Activated CD8-positive, alpha-beta T cell treated with anti-CD3 and anti-CD28 coated beads, Interleukin-2, amount 10 ng/mL, durations not matched to agents 7 days and 5 days (primary cell): ENCODE data around the gene KIAA1217. TPM values are rescaled to one million over a fixed set of nuclear protein-coding genes. Genes with fewer than 3 reads are reported as not detected.

Experiments used
- ATAC-seq: fragments of 150-1000 bp; cut with Tn5 transposase; one replicate; pipeline ENCODE4 v1.10.0; 2021; ENCODE audit warnings: moderate library complexity
- CTCF ChIA-PET: fragments of 350-600 bp; sonication (Branson Sonifier 250); formaldehyde crosslinking; loops from one replicate; lab custom pipeline; 2021; ENCODE audit warnings: antibody characterized with exemption; lab: Charles Lee
- POLR2A ChIA-PET: fragments of 350-600 bp; sonication (Branson Sonifier 250); formaldehyde crosslinking; loops from one replicate; lab custom pipeline; 2021; ENCODE audit warnings: antibody characterized with exemption; lab: Charles Lee
- DNase-seq: peaks from one replicate; pipeline ENCODE4 v3.0.0-alpha.2; 2020
- H3K27ac Mint-ChIP-seq: one replicate; pipeline ENCODE4 v1.8.0; 2021; ENCODE audit warnings: mild to moderate bottlenecking, mixed read lengths
- H3K27me3 Mint-ChIP-seq: one replicate; pipeline ENCODE4 v1.8.0; 2021; ENCODE audit warnings: low read depth, mixed read lengths
- H3K36me3 Mint-ChIP-seq: one replicate; pipeline ENCODE4 v1.8.0; 2021; ENCODE audit warnings: low read depth, mixed read lengths
- H3K4me1 Mint-ChIP-seq: one replicate; pipeline ENCODE4 v1.8.0; 2021; ENCODE audit warnings: low read depth, mixed read lengths
- H3K4me3 Mint-ChIP-seq: one replicate; pipeline ENCODE4 v1.8.0; 2021; ENCODE audit warnings: mild to moderate bottlenecking, mixed read lengths
- H3K9me3 Mint-ChIP-seq: one replicate; pipeline ENCODE4 v1.8.0; 2022; ENCODE audit warnings: mixed read lengths; ENCODE audit not compliant: insufficient read depth
- total RNA-seq, 2 experiments: library from RNA; stranded (reverse); gene quantifications; one replicate each; pipeline ENCODE4 v1.2.3, GENCODE V29; 2021

KIAA1217 gene
- total RNA-seq, 2 experiments from 2014 or later: not detected

GRCh38 chr10:24495666-24496460 lies 286.9 kb downstream of the KIAA1217 start:
- Mint-ChIP-seq H3K27ac (no peak overlapping the region), H3K4me3 (no peak overlapping the region), H3K27me3 (no peaks in the 10 kb centered on the region), H3K4me1 (no peaks in the 10 kb centered on the region), H3K36me3 (no peaks in the 10 kb centered on the region), H3K9me3 (no peaks in the 10 kb centered on the region)
- CTCF ChIA-PET: no interaction called here
- DNase-seq: no peak
- ATAC-seq: no peak
- POLR2A ChIA-PET: no interaction called here

GRCh38 chr10:24496906-24497305 lies 288.0 kb downstream of the KIAA1217 start:
- ChIA-PET POLR2A (no interaction called here), CTCF (no interaction called here)
- Mint-ChIP-seq H3K4me1 (no peaks in the 10 kb centered on the region), H3K27ac (no peak overlapping the region), H3K36me3 (no peaks in the 10 kb centered on the region), H3K27me3 (no peaks in the 10 kb centered on the region), H3K4me3 (no peak overlapping the region), H3K9me3 (no peaks in the 10 kb centered on the region)
- ATAC-seq: no peak
- no peak for DNase-seq

GRCh38 chr10:24501056-24501711 lies 292.2 kb downstream of the KIAA1217 start:
- Mint-ChIP-seq H3K4me3 (no peak overlapping the region), H3K36me3 (no peaks in the 10 kb centered on the region), H3K27ac (no peak overlapping the region), H3K9me3 (no peaks in the 10 kb centered on the region), H3K27me3 (no peaks in the 10 kb centered on the region), H3K4me1 (no peaks in the 10 kb centered on the region)
- no peak for ATAC-seq
- DNase-seq: no peak
- ChIA-PET POLR2A (no interaction called here), CTCF (no interaction called here)

- no peaks in the 10 kb centered on the region for H3K9me3 Mint-ChIP-seq
- no peak overlapping the region for H3K27ac Mint-ChIP-seq
- H3K36me3 Mint-ChIP-seq: no peaks in the 10 kb centered on the region
- ATAC-seq (no peak), DNase-seq (no peak)
- ChIA-PET CTCF (no interaction called here), POLR2A (no interaction called here)
- no peaks in the 10 kb centered on the region for H3K4me1 Mint-ChIP-seq
- no peaks in the 10 kb centered on the region for H3K27me3 Mint-ChIP-seq
- H3K4me3 Mint-ChIP-seq: no peak overlapping the region
Measured at GRCh38 chr10:24502006-24502405, 293.1 kb downstream of the KIAA1217 start.

GRCh38 chr10:24502801-24503460 lies 294.0 kb downstream of the KIAA1217 start:
- H3K9me3 Mint-ChIP-seq: no peaks in the 10 kb centered on the region
- H3K27ac Mint-ChIP-seq: no peak overlapping the region
- H3K4me1 Mint-ChIP-seq: no peaks in the 10 kb centered on the region
- H3K27me3 Mint-ChIP-seq: no peaks in the 10 kb centered on the region
- DNase-seq: no peak
- no peak for ATAC-seq
- H3K36me3 Mint-ChIP-seq: no peaks in the 10 kb centered on the region
- H3K4me3 Mint-ChIP-seq: no peak overlapping the region
- ChIA-PET CTCF (interaction anchor here (2.0 kb wide), 1 partner anchor 17 kb away, joined by 7 read pairs; no protein-coding TSS in a partner anchor), POLR2A (no interaction called here)

- peaks cover 2% of the 10 kb centered on the region for H3K27me3 Mint-ChIP-seq
- H3K9me3 Mint-ChIP-seq: no peaks in the 10 kb centered on the region
- DNase-seq (peak; percentile 40), ATAC-seq (no peak)
- H3K4me3 Mint-ChIP-seq: no peak overlapping the region
- CTCF ChIA-PET: interaction anchor here (0.8 to 2.3 kb wide), 7 partner anchors 13 to 974 kb away, joined by 3 to 7 read pairs (median 3); no protein-coding TSS in a partner anchor
- H3K27ac Mint-ChIP-seq: no peak overlapping the region
- H3K36me3 Mint-ChIP-seq: no peaks in the 10 kb centered on the region
- POLR2A ChIA-PET: no interaction called here
- no peaks in the 10 kb centered on the region for H3K4me1 Mint-ChIP-seq
Measured at GRCh38 chr10:24503461-24504320, 294.8 kb downstream of the KIAA1217 start.

GRCh38 chr10:24505759-24506158 lies 296.8 kb downstream of the KIAA1217 start:
- no peak overlapping the region for H3K27ac Mint-ChIP-seq
- ChIA-PET CTCF (interaction anchor here (2.3 kb wide), 1 partner anchor 13 kb away, joined by 7 read pairs; no protein-coding TSS in a partner anchor), POLR2A (no interaction called here)

GRCh38 chr10:24513155-24513554 lies 304.2 kb downstream of the KIAA1217 start:
- Mint-ChIP-seq H3K36me3 (no peaks in the 10 kb centered on the region), H3K4me3 (no peak overlapping the region), H3K27ac (no peak overlapping the region), H3K9me3 (no peaks in the 10 kb centered on the region), H3K27me3 (peaks cover 3% of the 10 kb centered on the region), H3K4me1 (no peaks in the 10 kb centered on the region)
- CTCF ChIA-PET: no interaction called here
- POLR2A ChIA-PET: no interaction called here
- ATAC-seq (no peak), DNase-seq (no peak)

More at GRCh38 chr10:24505759-24506158, 296.8 kb downstream of the KIAA1217 start:
- no peak overlapping the region for H3K4me3 Mint-ChIP-seq
- H3K9me3 Mint-ChIP-seq: no peaks in the 10 kb centered on the region
- no peaks in the 10 kb centered on the region for H3K4me1 Mint-ChIP-seq
- peaks cover 4% of the 10 kb centered on the region for H3K27me3 Mint-ChIP-seq
- ATAC-seq (no peak), DNase-seq (no peak)
- H3K36me3 Mint-ChIP-seq: no peaks in the 10 kb centered on the region

GRCh38 chr10:24515481-24515880 lies 306.5 kb downstream of the KIAA1217 start:
- no peaks in the 10 kb centered on the region for H3K9me3 Mint-ChIP-seq
- CTCF ChIA-PET: no interaction called here
- POLR2A ChIA-PET: no interaction called here
- peaks cover 10% of the 10 kb centered on the region for H3K4me1 Mint-ChIP-seq
- H3K36me3 Mint-ChIP-seq: no peaks in the 10 kb centered on the region
- ATAC-seq: no peak
- H3K27ac Mint-ChIP-seq: no peak overlapping the region
- no peak overlapping the region for H3K4me3 Mint-ChIP-seq
- H3K27me3 Mint-ChIP-seq: no peaks in the 10 kb centered on the region
- DNase-seq: no peak

GRCh38 chr10:24518411-24518810 lies 309.5 kb downstream of the KIAA1217 start:
- no peak for DNase-seq
- H3K9me3 Mint-ChIP-seq: no peaks in the 10 kb centered on the region

More at GRCh38 chr10:24518411-24518810, 309.5 kb downstream of the KIAA1217 start:
- no peaks in the 10 kb centered on the region for H3K27me3 Mint-ChIP-seq
- H3K4me1 Mint-ChIP-seq: peaks cover 10% of the 10 kb centered on the region
- no peak overlapping the region for H3K27ac Mint-ChIP-seq
- no peak for ATAC-seq
- POLR2A ChIA-PET: interaction anchor here (0.7 kb wide), 1 partner anchor 280 kb away, joined by 3 read pairs; no protein-coding TSS in a partner anchor
- no peak overlapping the region for H3K4me3 Mint-ChIP-seq
- H3K36me3 Mint-ChIP-seq: no peaks in the 10 kb centered on the region
- CTCF ChIA-PET: interaction anchor here (0.7 to 3.0 kb wide), 8 partner anchors 11 to 563 kb away, joined by 3 to 15 read pairs (median 10); no protein-coding TSS in a partner anchor
